B cell (primary cell): ENCODE measurements around the gene ANKRD13C. TPM values are rescaled to one million over a fixed set of nuclear protein-coding genes. Genes with fewer than 3 reads are reported as not detected.

ENCODE experiments used
- ATAC-seq: fragments of 200-7000 bp; cut with Tn5 transposase; one replicate; pipeline ENCODE4 v1.10.0; 2021; ENCODE audit warnings: low read depth, mild to moderate bottlenecking, moderate number of reproducible peaks, moderate library complexity
- CTCF ChIA-PET: fragments of 350-600 bp; sonication (Branson Sonifier 250); formaldehyde crosslinking; loops from one replicate; lab custom pipeline; 2021; ENCODE audit warnings: antibody characterized with exemption, inconsistent platforms; lab: Charles Lee
- POLR2A ChIA-PET: fragments of 350-600 bp; sonication (Branson Sonifier 250); formaldehyde crosslinking; loops from one replicate; lab custom pipeline; 2021; ENCODE audit warnings: antibody characterized with exemption; lab: Charles Lee
- DNase-seq: peaks from one replicate; pipeline ENCODE4 v3.0.0; 2013
- H2AFZ ChIP-seq: 2 replicates; pipeline ENCODE4 v1.6.1; 2012; ENCODE audit warnings: mild to moderate bottlenecking, low read depth, low read length; ENCODE audit not compliant: insufficient read depth, poor library complexity, severe bottlenecking
- H3K27ac ChIP-seq, 2 donors: 1 replicate in 1 of 2; 2 replicates in 1 of 2; pipeline ENCODE4 v1.5.1; 2012 to 2013; ENCODE audit warnings: low read length in 2 of 2, mild to moderate bottlenecking in 2 of 2, moderate library complexity in 1 of 2
- H3K27me3 ChIP-seq, 4 experiments: fragments of 200-600 bp in 1 of 4; sonication (generic) in 1 of 4; replicated peaks in 1 of 4; 1 replicate in 2 of 4; 2 replicates in 2 of 4; pipeline versions ENCODE4 v1.6.1 to v1.7.0; 2013 to 2016; ENCODE audit warnings: low read length in 3 of 4, mild to moderate bottlenecking in 2 of 4, mixed read lengths in 1 of 4, moderate library complexity in 1 of 4; ENCODE audit not compliant: insufficient read depth in 4 of 4, control insufficient read depth in 3 of 4; ENCODE audit errors: control extremely low read depth in 1 of 4
- H3K36me3 ChIP-seq, 2 experiments: replicated peaks in 1 of 2; 1 replicate in 1 of 2; 2 replicates in 1 of 2; pipeline versions ENCODE4 v1.6.1 to v1.7.1; 2013; ENCODE audit warnings: low read length in 1 of 2; ENCODE audit not compliant: insufficient read depth in 2 of 2, control insufficient read depth in 1 of 2; ENCODE audit errors: control extremely low read depth in 1 of 2, extremely low read depth in 1 of 2
- H3K4me1 ChIP-seq, 2 donors: fragments of 200-600 bp in 1 of 2; sonication (generic) in 1 of 2; 1 replicate in 1 of 2; 2 replicates in 1 of 2; pipeline versions ENCODE4 v1.5.1 to v1.6.1; 2013 to 2017; ENCODE audit warnings: low read length in 2 of 2; ENCODE audit not compliant: control insufficient read depth in 2 of 2, insufficient read depth in 2 of 2
- H3K4me2 ChIP-seq: replicated peaks from 2 replicates; pipeline ENCODE3; 2012; ENCODE audit warnings: mild to moderate bottlenecking, low read depth, low read length; ENCODE audit not compliant: poor library complexity, severe bottlenecking
- H3K4me3 ChIP-seq, 5 experiments: fragments of 200-600 bp in 1 of 5; sonication (generic) in 1 of 5; 1 replicate in 3 of 5; 2 replicates in 2 of 5; pipeline versions ENCODE4 v1.5.1 to v1.7.0; 2011 to 2016; ENCODE audit warnings: low read length in 4 of 5, mild to moderate bottlenecking in 4 of 5, low read depth in 2 of 5, control low read depth in 1 of 5, moderate library complexity in 1 of 5; ENCODE audit not compliant: insufficient read depth in 1 of 5; ENCODE audit errors: control extremely low read depth in 1 of 5, extremely low read depth in 1 of 5
- H3K79me2 ChIP-seq: fragments of 200-600 bp; sonication (generic); one replicate; pipeline ENCODE4 v1.6.0; 2016; ENCODE audit warnings: low read length; ENCODE audit not compliant: control insufficient read depth, insufficient read depth
- H3K9ac ChIP-seq: fragments of 200-600 bp; sonication (generic); 2 replicates; pipeline ENCODE4 v1.6.1; 2017; ENCODE audit warnings: mild to moderate bottlenecking, low read length, moderate library complexity
- H3K9me3 ChIP-seq, 3 donors: one replicate each; pipeline versions ENCODE4 v1.6.1 to v1.7.1; 2013; ENCODE audit warnings: low read length in 2 of 3; ENCODE audit not compliant: control insufficient read depth in 2 of 3, insufficient read depth in 1 of 3; ENCODE audit errors: control extremely low read depth in 1 of 3
- H4K20me1 ChIP-seq: 2 replicates; pipeline ENCODE4 v1.6.0; 2012; ENCODE audit warnings: mild to moderate bottlenecking, low read length; ENCODE audit not compliant: insufficient read depth, control insufficient read depth, poor library complexity, severe bottlenecking
- H3K27ac Mint-ChIP-seq: one replicate; pipeline ENCODE4 v1.8.0; 2021; ENCODE audit warnings: mixed read lengths
- H3K27me3 Mint-ChIP-seq: one replicate; pipeline ENCODE4 v1.8.0; 2021; ENCODE audit warnings: mixed read lengths
- H3K4me1 Mint-ChIP-seq: one replicate; pipeline ENCODE4 v1.8.0; 2021; ENCODE audit warnings: mixed read lengths
- H3K4me3 Mint-ChIP-seq: one replicate; pipeline ENCODE4 v1.8.0; 2021; ENCODE audit warnings: mixed read lengths
- H3K9me3 Mint-ChIP-seq: one replicate; pipeline ENCODE4 v1.8.0; 2022; ENCODE audit warnings: mixed read lengths; ENCODE audit not compliant: insufficient read depth
- EZH2 ChIP-seq: IDR thresholded peaks from 2 replicates; pipeline ENCODE4 v1.6.1; 2012; ENCODE audit warnings: borderline replicate concordance, low read depth, mild to moderate bottlenecking, moderate library complexity, low read length; ENCODE audit not compliant: insufficient read depth, poor library complexity, severe bottlenecking
- WGBS: methylation state at CpG from one replicate; pipeline ENCODE4 v1.1.5; 2013; ENCODE audit warnings: missing lambda C conversion rate; ENCODE audit not compliant: insufficient coverage; 5-methylcytosine and 5-hydroxymethylcytosine counted together
- intact Hi-C: fragments of 100-400 bp; cut with micrococcal nuclease; formaldehyde crosslinking; loops from one replicate; pipeline ENCODE4 v1.10.0; 2022
- polyA plus RNA-seq: library from polyadenylated mRNA; depleted of rRNA; stranded (reverse); fragments of >200 nt; gene quantifications from 2 replicates; pipeline ENCODE4 v1.2.3, GENCODE V29; 2012
- total RNA-seq, 2 donors: library from RNA; stranded (reverse); fragments of 120-200 nt in 1 of 2; gene quantifications; 1 replicate in 1 of 2; 2 replicates in 1 of 2; pipeline versions ENCODE4 v1.2.3 to v1.2.4, GENCODE V29; 2013 to 2022
- TF ChIP-seq, protein P1 (sequence below): fragments of 200-600 bp; IDR thresholded peaks from one replicate; pipeline ENCODE4 v1.8.0; 2022; ENCODE audit warnings: antibody characterized with exemption, mild to moderate bottlenecking

Gene ANKRD13C
- total and polyA plus RNA-seq, 2 donors (not counting 1 experiment from before 2014, with no cell fraction given): 7.9 to 29.9 TPM

DNA sequence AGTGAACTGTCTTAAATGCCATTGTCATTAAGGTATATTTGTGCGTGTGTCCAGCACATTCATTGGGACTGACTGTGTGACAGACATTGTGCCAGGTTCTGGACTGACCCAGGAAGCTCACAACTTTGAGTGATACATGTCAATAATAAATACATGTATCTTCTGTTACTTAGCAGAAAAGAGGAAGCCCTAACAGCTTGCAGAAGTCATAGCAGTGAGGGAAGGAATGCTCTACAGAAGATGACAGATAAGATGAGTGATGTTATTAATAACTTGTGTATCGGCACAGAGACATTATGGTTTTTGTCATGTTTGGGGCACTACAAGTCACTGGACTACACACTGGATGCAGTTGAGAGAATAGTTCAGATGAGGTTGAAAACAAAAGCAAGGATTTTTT lies 134.5 kb downstream of the ANKRD13C start:
- H3K4me3 Mint-ChIP-seq: peak overlapping the region; percentile 69
- 20% methylated on average over 1 of the region's 2 CpGs for WGBS
- H4K20me1 ChIP-seq: peaks cover 27% of the 10 kb centered on the region
- POLR2A ChIA-PET: interaction anchor here (1.9 kb wide), 1 partner anchor 14 kb away, joined by 14 read pairs; the partner anchor contains the start of gene LRRC40
- H3K4me2 ChIP-seq: no peak overlapping the region
- CTCF ChIA-PET: interaction anchor here (0.6 to 1.9 kb wide), 2 partner anchors 15 to 1873 kb away, joined by 4 to 12 read pairs; partner anchors contain the start of gene LRRC40
- H3K79me2 ChIP-seq: peaks cover 84% of the 10 kb centered on the region
- no peaks in the 10 kb centered on the region for H3K9me3 Mint-ChIP-seq
- intact Hi-C loops: no loop called here
- DNase-seq (peak; percentile 23), ATAC-seq (no peak)
- peaks cover 46% of the 10 kb centered on the region for H3K4me1 Mint-ChIP-seq
- H3K36me3 ChIP-seq: peaks cover 3 to 15% of the 10 kb centered on the region in 2 experiments
- no peak overlapping the region for H3K9ac ChIP-seq
- TF ChIP-seq EZH2: no peak
- TF ChIP-seq, protein P1, sequence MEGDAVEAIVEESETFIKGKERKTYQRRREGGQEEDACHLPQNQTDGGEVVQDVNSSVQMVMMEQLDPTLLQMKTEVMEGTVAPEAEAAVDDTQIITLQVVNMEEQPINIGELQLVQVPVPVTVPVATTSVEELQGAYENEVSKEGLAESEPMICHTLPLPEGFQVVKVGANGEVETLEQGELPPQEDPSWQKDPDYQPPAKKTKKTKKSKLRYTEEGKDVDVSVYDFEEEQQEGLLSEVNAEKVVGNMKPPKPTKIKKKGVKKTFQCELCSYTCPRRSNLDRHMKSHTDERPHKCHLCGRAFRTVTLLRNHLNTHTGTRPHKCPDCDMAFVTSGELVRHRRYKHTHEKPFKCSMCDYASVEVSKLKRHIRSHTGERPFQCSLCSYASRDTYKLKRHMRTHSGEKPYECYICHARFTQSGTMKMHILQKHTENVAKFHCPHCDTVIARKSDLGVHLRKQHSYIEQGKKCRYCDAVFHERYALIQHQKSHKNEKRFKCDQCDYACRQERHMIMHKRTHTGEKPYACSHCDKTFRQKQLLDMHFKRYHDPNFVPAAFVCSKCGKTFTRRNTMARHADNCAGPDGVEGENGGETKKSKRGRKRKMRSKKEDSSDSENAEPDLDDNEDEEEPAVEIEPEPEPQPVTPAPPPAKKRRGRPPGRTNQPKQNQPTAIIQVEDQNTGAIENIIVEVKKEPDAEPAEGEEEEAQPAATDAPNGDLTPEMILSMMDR: no peak
- H3K27ac ChIP-seq: peak overlapping the region in 1 of 2 donors; percentile 34
- no peak overlapping the region for H2AFZ ChIP-seq
- H3K27me3 ChIP-seq: no peaks in the 10 kb centered on the region
- H3K27ac Mint-ChIP-seq: peak overlapping the region; percentile 76
- H3K4me1 ChIP-seq: peaks cover 11 to 25% of the 10 kb centered on the region in 2 donors
- H3K9me3 ChIP-seq: no peaks in the 10 kb centered on the region
- no peak overlapping the region for H3K4me3 ChIP-seq
- H3K27me3 Mint-ChIP-seq: no peaks in the 10 kb centered on the region

GRCh38 chr1:70211541-70211940 lies 143.0 kb downstream of the ANKRD13C start:
- Mint-ChIP-seq H3K9me3 (no peaks in the 10 kb centered on the region), H3K4me3 (no peak overlapping the region), H3K4me1 (peaks cover 29% of the 10 kb centered on the region), H3K27ac (no peak overlapping the region), H3K27me3 (no peaks in the 10 kb centered on the region)
- DNase-seq (no peak), ATAC-seq (no peak)
- Histone ChIP-seq H3K27ac (no peak overlapping the region), H4K20me1 (peaks cover 45% of the 10 kb centered on the region), H3K9me3 (no peaks in the 10 kb centered on the region), H3K79me2 (peaks cover 99% of the 10 kb centered on the region), H3K4me3 (no peak overlapping the region), H3K9ac (no peak overlapping the region), H3K36me3 (peaks cover 6 to 9% of the 10 kb centered on the region in 2 experiments), H3K4me2 (no peak overlapping the region), H3K4me1 (peaks cover 7 to 12% of the 10 kb centered on the region in 2 donors), H3K27me3 (no peaks in the 10 kb centered on the region), H2AFZ (no peak overlapping the region)
- ChIA-PET POLR2A (no interaction called here), CTCF (no interaction called here)
- no peak for TF ChIP-seq EZH2
- TF ChIP-seq, protein P1: no peak
- intact Hi-C loops: no loop called here
